K562 (cell line): ENCODE data around the gene TCF4. TPM values are rescaled to one million over a fixed set of nuclear protein-coding genes. Genes with fewer than 3 reads are reported as not detected.

ENCODE experiments used
- ATAC-seq: fragments of 200-7000 bp; cut with Tn5 transposase; 3 replicates; pipeline ENCODE4 v1.9.1; 2020; ENCODE audit warnings: moderate library complexity
- BruUV-seq: library from RNA; stranded (reverse); fragments of 400-500 nt; replicated peaks from 2 replicates; lab custom pipeline; 2021; lab: Mats Ljungman, UMichigan
- CTCF ChIA-PET: fragments of 300-600 bp; formaldehyde crosslinking; extraction: SDS; loops from one replicate; lab custom pipeline; 2021; ENCODE audit warnings: low intra/inter-chr PET ratio; lab: Yijun Ruan, JAX
- POLR2A ChIA-PET: fragments of 300-600, 350-650 bp; sonication (Branson Sonifier 250); formaldehyde crosslinking; extraction: SDS; loops from one replicate; lab custom pipeline; 2021; ENCODE audit warnings: antibody characterized with exemption, inconsistent platforms; lab: Yijun Ruan, JAX
- DNase-seq, 4 experiments: peaks; one replicate each; pipeline versions ENCODE4 v3.0.0 to v3.0.0-alpha.2; 2011 to 2018; ENCODE audit warnings: low spot score in 3 of 4, mixed read lengths in 3 of 4; ENCODE audit errors: extremely low read depth in 1 of 4
- FAIRE-seq: peaks from 2 replicates; lab custom pipeline; 2011; peaks lifted over from hg19 to GRCh38; lab: Jason Lieb, UNC
- H2AFZ ChIP-seq: 2 replicates; pipeline ENCODE4 v1.6.0; 2011; ENCODE audit warnings: low read depth, low read length, control low read depth, inconsistent platforms
- H3K27ac ChIP-seq: fragments of 200-600 bp; 3 replicates; pipeline ENCODE4 v1.8.0; 2011; ENCODE audit warnings: low read depth, mild to moderate bottlenecking, control low read depth, inconsistent platforms, low read length, moderate library complexity, mixed read lengths; ENCODE audit errors: extremely low read depth
- H3K27me3 ChIP-seq, 2 experiments: fragments of 300-600 bp in 1 of 2; 2 replicates in 1 of 2; 3 replicates in 1 of 2; pipeline versions ENCODE4 v1.6.0 to v1.8.0; 2011; ENCODE audit warnings: inconsistent platforms in 2 of 2, low read length in 2 of 2, mild to moderate bottlenecking in 1 of 2, mixed read lengths in 1 of 2, moderate library complexity in 1 of 2; ENCODE audit not compliant: control insufficient read depth in 2 of 2, insufficient read depth in 2 of 2
- H3K36me3 ChIP-seq: fragments of 300-600 bp; 3 replicates; pipeline ENCODE4 v1.8.0; 2011; ENCODE audit warnings: mild to moderate bottlenecking, low read length, inconsistent platforms; ENCODE audit not compliant: control insufficient read depth, insufficient read depth
- H3K4me1 ChIP-seq, 2 experiments: fragments of 200-600 bp in 1 of 2; replicated peaks in 1 of 2; 2 replicates in 1 of 2; 3 replicates in 1 of 2; pipeline versions ENCODE4 v1.5.1 to v1.8.0; 2011; ENCODE audit warnings: inconsistent platforms in 2 of 2, low read length in 2 of 2, mild to moderate bottlenecking in 1 of 2, mixed read lengths in 1 of 2, moderate library complexity in 1 of 2; ENCODE audit not compliant: control insufficient read depth in 2 of 2, insufficient read depth in 2 of 2
- H3K4me2 ChIP-seq: 2 replicates; pipeline ENCODE4 v1.6.1; 2011; ENCODE audit warnings: low read length, control low read depth, inconsistent platforms, mixed read lengths; ENCODE audit not compliant: insufficient read depth
- H3K4me3 ChIP-seq: fragments of 200-600 bp; sonication (generic), shearing (Covaris generic); 2 replicates; pipeline ENCODE4 v1.5.1; 2016; ENCODE audit warnings: control low read depth, inconsistent platforms
- H3K79me2 ChIP-seq: fragments of 200-600 bp; 3 replicates; pipeline ENCODE4 v1.8.0; 2011; ENCODE audit warnings: low read length, inconsistent platforms; ENCODE audit not compliant: control insufficient read depth, insufficient read depth
- H3K9ac ChIP-seq, 2 experiments: 2 replicates each; pipeline versions ENCODE4 v1.6.0 to v1.6.1; 2011; ENCODE audit warnings: low read depth in 2 of 2, low read length in 2 of 2, control low read depth in 1 of 2, inconsistent platforms in 1 of 2, mild to moderate bottlenecking in 1 of 2, mixed read lengths in 1 of 2; ENCODE audit not compliant: insufficient read depth in 1 of 2
- H3K9me1 ChIP-seq: one replicate; pipeline ENCODE4 v1.6.0; 2011; ENCODE audit warnings: inconsistent platforms, mild to moderate bottlenecking, low read length, moderate library complexity; ENCODE audit not compliant: control insufficient read depth, insufficient read depth
- H3K9me3 ChIP-seq: replicated peaks from 2 replicates; pipeline ENCODE4 v1.5.1; 2011; ENCODE audit warnings: low read depth, low read length, inconsistent platforms; ENCODE audit not compliant: control insufficient read depth, insufficient read depth
- H4K20me1 ChIP-seq: replicated peaks from 2 replicates; pipeline ENCODE4 v1.6.1; 2011; ENCODE audit warnings: low read length, inconsistent platforms, mixed read lengths; ENCODE audit not compliant: control insufficient read depth, insufficient read depth
- ATF1 ChIP-seq, 2 experiments: fragments of 450-650 bp in 1 of 2; IDR thresholded peaks; 2 replicates each; pipeline ENCODE4 v1.6.1; 2016; ENCODE audit warnings: missing compliant biosample characterization in 1 of 2, missing genetic modification characterization in 1 of 2
- ATF3 ChIP-seq, 2 experiments: fragments of 450-650 bp in 1 of 2; sonication (generic) in 1 of 2; formaldehyde crosslinking in 1 of 2; IDR thresholded peaks in 1 of 2; conservative IDR thresholded peaks in 1 of 2; 2 replicates each; pipeline versions ENCODE4 v1.6.1 to v1.8.1; 2016 to 2023; ENCODE audit warnings: mild to moderate bottlenecking in 2 of 2, moderate library complexity in 2 of 2, inconsistent platforms in 1 of 2, missing genetic modification reagents in 1 of 2
- CBX2 ChIP-seq: fragments of 200-600 bp; sonication (generic); IDR thresholded peaks from one replicate; pipeline ENCODE4 v1.6.1; 2012; ENCODE audit warnings: mild to moderate bottlenecking, low read length, inconsistent platforms; ENCODE audit not compliant: insufficient read depth, poor library complexity, severe bottlenecking
- JUND ChIP-seq, 2 experiments: IDR thresholded peaks; 2 replicates in 1 of 2; 3 replicates in 1 of 2; pipeline ENCODE4 v1.6.1; 2011; ENCODE audit warnings: borderline replicate concordance in 2 of 2, low read depth in 2 of 2, low read length in 2 of 2, improper control_type of control experiment in 1 of 2, missing biosample characterization in 1 of 2, missing genetic modification characterization in 1 of 2, missing genetic modification reagents in 1 of 2
- MAFK ChIP-seq: IDR thresholded peaks from 2 replicates; pipeline ENCODE4 v1.6.1; 2011; ENCODE audit warnings: low read length, improper control_type of control experiment
- PBX2 ChIP-seq, 2 experiments: IDR thresholded peaks in 1 of 2; conservative IDR thresholded peaks in 1 of 2; 2 replicates each; pipeline ENCODE4 v1.6.1; 2016; ENCODE audit warnings: low read depth in 2 of 2, mild to moderate bottlenecking in 1 of 2, missing compliant biosample characterization in 1 of 2, missing genetic modification characterization in 1 of 2, moderate library complexity in 1 of 2
- PHF20 ChIP-seq: fragments of 450-650 bp; IDR thresholded peaks from 2 replicates; pipeline ENCODE4 v1.6.1; 2018; ENCODE audit not compliant: partially characterized antibody
- PKNOX1 ChIP-seq: fragments of 450-650 bp; IDR thresholded peaks from 2 replicates; pipeline ENCODE4 v1.6.1; 2016
- SMC3 ChIP-seq: conservative IDR thresholded peaks from 2 replicates; pipeline ENCODE4 v1.6.1; 2011; ENCODE audit warnings: low read depth, low read length, improper control_type of control experiment; ENCODE audit not compliant: insufficient read depth
- ZNF384 ChIP-seq: IDR thresholded peaks from 2 replicates; pipeline ENCODE4 v1.6.1; 2012; ENCODE audit warnings: low read depth, low read length, improper control_type of control experiment
- ZNF584 ChIP-seq: fragments of 200-800 bp; sonication (Bioruptor generic); IDR thresholded peaks from 2 replicates; pipeline ENCODE4 v1.6.1; 2016; ENCODE audit warnings: low read depth, mild to moderate bottlenecking, missing genetic modification characterization, missing compliant biosample characterization
- WGBS: fragments of 100-300 bp; shearing (Covaris generic); methylation state at CpG from one replicate; pipeline ENCODE4 v1.1.6; 2016; ENCODE audit warnings: low coverage, mixed read lengths; ENCODE audit not compliant: insufficient coverage; ENCODE audit errors: missing lambda C conversion rate; 5-methylcytosine and 5-hydroxymethylcytosine counted together
- in situ Hi-C: fragments of 300-500 bp; cut with MboI; formaldehyde crosslinking; loops from 4 replicates; pipeline ENCODE4 v1.15.0; 2018; ENCODE audit warnings: inconsistent platforms, mixed read lengths
- intact Hi-C: fragments of 100-400 bp; cut with micrococcal nuclease; formaldehyde crosslinking; loops from 2 replicates; pipeline ENCODE4 v1.14.2; 2022
- polyA plus RNA-seq, 8 experiments: library from polyadenylated mRNA; depleted of rRNA in 4 of 8; stranded (reverse) in 5 of 8; unstranded in 3 of 8; fragments of >200 nt; fragmentation: Nextera tagmentation in 2 of 8; fragmentation: Illumina TruSeq in 1 of 8; extraction: Ambion mirVana in 2 of 8; extraction: Trizol in 1 of 8; gene quantifications; 2 replicates each; pipeline versions ENCODE4 v1.2.1 to v1.2.3, GENCODE V29; 2011 to 2014; ENCODE audit warnings: inconsistent platforms in 1 of 8, missing spikeins in 1 of 8
- total RNA-seq, 7 experiments: library from RNA; depleted of rRNA in 6 of 7; stranded (reverse); fragments of >200 nt in 6 of 7; fragmentation: Illumina TruSeq in 2 of 7; extraction: Trizol in 2 of 7; gene quantifications; 2 replicates each; pipeline versions ENCODE4 v1.2.1 to v1.2.3, GENCODE V29; 2011 to 2021; ENCODE audit warnings: low replicate concordance in 1 of 7

Gene TCF4
- total and polyA plus RNA-seq, 9 of the 15 experiments (the other 6 are each of a cell fraction or from before 2014, with no cell fraction given), result 4.8 to 24.7 (median 15.2) TPM

GRCh38 chr18:55577812-55578539 is 10.0 kb downstream of the TCF4 start:
- Histone ChIP-seq H3K36me3 (0 out of 3 replicates have a peak, but pooled peaks cover 3% of the 10 kb centered on the region), H3K4me3 (no peak overlapping the region), H3K79me2 (peaks cover 7% of the 10 kb centered on the region; the same call in 2 of the 3 replicates), H3K9me1 (no peaks in the 10 kb centered on the region), H2AFZ (no peak overlapping the region), H3K9me3 (no peaks in the 10 kb centered on the region), H3K4me1 (peaks cover 0 to 3% of the 10 kb centered on the region in 2 experiments; a peak in 3 of 5 replicates), H3K4me2 (no peak overlapping the region), H3K27me3 (no peaks in the 10 kb centered on the region), H3K9ac (no peak overlapping the region), H4K20me1 (no peaks in the 10 kb centered on the region; the same call in 1 of the 2 replicates), H3K27ac (no peak overlapping the region)
- 46% methylated on average over 6 of the region's 6 CpGs for WGBS
- ATAC-seq (peak; percentile 58; the same call in 1 of the 3 replicates), FAIRE-seq (peak; percentile 77), DNase-seq (peak in 2 of 4 experiments; percentile 18 to 49)
- BruUV-seq, result no TSS peak
- CTCF ChIA-PET, result interaction anchor here (0.6 kb wide), 1 partner anchor 204 kb away, joined by 3 read pairs; no protein-coding TSS in a partner anchor
- intact Hi-C loops (no loop called here), in situ Hi-C loops (no loop called here)
- POLR2A ChIA-PET, result no interaction called here
- TF ChIP-seq ATF1 (CRISPR knock-in tag; IDR thresholded peaks at IDR 0.05), result no peak
- TF ChIP-seq ATF1 (tag; IDR thresholded peaks at IDR 0.05), result peak; percentile 77
- TF ChIP-seq PHF20, result no peak
- peak; percentile 54; the same call in 1 of the 2 replicates for TF ChIP-seq JUND (IDR thresholded peaks at IDR 0.05; ENCODE audit: borderline replicate concordance, low read depth, low read length)
- TF ChIP-seq JUND (tag; IDR thresholded peaks at IDR 0.05; ENCODE audit: borderline replicate concordance, low read depth, low read length), result peak; percentile 64; the same call in 2 of the 3 replicates
- peak; percentile 64; the same call in 1 of the 2 replicates for TF ChIP-seq PKNOX1
- no peak for TF ChIP-seq ZNF584
- 0 out of 2 replicates have a peak, but pooled peaks have one; percentile 44 for TF ChIP-seq ZNF384
- TF ChIP-seq SMC3, result 0 out of 2 replicates have a peak, but pooled peaks have one; percentile 21
- TF ChIP-seq PBX2 (CRISPR knock-in tag; IDR thresholded peaks at IDR 0.05; ENCODE audit: low read depth), result no peak
- peak; percentile 87 for TF ChIP-seq PBX2 (tag; conservative IDR thresholded peaks at IDR 0.05; ENCODE audit: low read depth)
- TF ChIP-seq CBX2, result no peak
- TF ChIP-seq ATF3 (IDR thresholded peaks at IDR 0.05), result peak; percentile 39; the same call in 1 of the 2 replicates
- TF ChIP-seq ATF3 (CRISPR knock-in tag; conservative IDR thresholded peaks at IDR 0.05), result no peak
- peak; percentile 12; the same call in 1 of the 2 replicates for TF ChIP-seq MAFK
